Spleen (tissue), 7 donors: ENCODE data around the gene SLC9A8.

Experiments used
- CTCF ChIP-seq, 11 experiments: fragments of 200-600 bp in 7 of 11; fragments of 450-650 bp in 4 of 11; sonication (generic) in 4 of 11; IDR thresholded peaks in 8 of 11; conservative IDR thresholded peaks in 3 of 11; 1 replicate in 7 of 11; 2 replicates in 4 of 11; pipeline versions ENCODE4 v1.4.0 to v1.8.0; 2016 to 2021; ENCODE audit warnings: antibody characterized with exemption in 11 of 11, inconsistent platforms in 4 of 11, mild to moderate bottlenecking in 1 of 11
- POLR2A ChIP-seq, 3 donors: fragments of 450-650 bp; IDR thresholded peaks; one replicate each; pipeline ENCODE4 v1.5.1; 2017; ENCODE audit warnings: antibody characterized with exemption in 3 of 3, mild to moderate bottlenecking in 1 of 3
- donor health status: DM: no; HTN: no; CAD: no; lungs with moderate emphysema.
- donor health status: DM: no; HTN: no; CAD: no.
- donor health status: DM: no; HTN: no; CAD: no.

GRCh38 chr20:49892260-49892659, 79.6 kb downstream of the SLC9A8 start:
- no peak for TF ChIP-seq CTCF (IDR thresholded peaks at IDR 0.05 in 8 of 11, conservative IDR thresholded peaks at IDR 0.05 in 3 of 11)
- no peak for TF ChIP-seq POLR2A (IDR thresholded peaks at IDR 0.05)
